A673 (cell line): ENCODE results near the gene ADAMTS14. TPM values are rescaled to one million over a fixed set of nuclear protein-coding genes. Genes with fewer than 3 reads are reported as not detected.

Experiments
- BruUV-seq: library from RNA; stranded (reverse); fragments of 400-500 nt; replicated peaks from 2 replicates; lab custom pipeline; 2021; lab: Mats Ljungman, UMichigan
- CTCF ChIA-PET: fragments of 300-600 bp; sonication (Branson Sonifier 250); formaldehyde crosslinking; loops from one replicate; lab custom pipeline; 2022; ENCODE audit warnings: antibody characterized with exemption; lab: Charles Lee
- POLR2A ChIA-PET: fragments of 300-600 bp; sonication (Branson Sonifier 250); formaldehyde crosslinking; loops from one replicate; lab custom pipeline; 2022; ENCODE audit warnings: antibody characterized with exemption; ENCODE audit not compliant: low non-redundant PET; lab: Charles Lee
- DNase-seq: peaks from one replicate; pipeline ENCODE4 v3.0.0-alpha.2; 2015; ENCODE audit warnings: low spot score
- H3K27ac ChIP-seq: fragments of 200-600 bp; sonication (generic); 2 replicates; pipeline ENCODE4 v1.5.1; 2016; ENCODE audit warnings: mixed run types, low read depth, mild to moderate bottlenecking, mixed read lengths, antibody characterized with exemption, low read length; ENCODE audit not compliant: poor library complexity, severe bottlenecking
- H3K27me3 ChIP-seq: fragments of 200-600 bp; sonication (generic); replicated peaks from 2 replicates; pipeline ENCODE4 v1.6.1; 2017; ENCODE audit warnings: mixed run types, low read depth, mild to moderate bottlenecking, mixed read lengths, antibody characterized with exemption, low read length; ENCODE audit not compliant: insufficient read depth, poor library complexity
- H3K36me3 ChIP-seq: fragments of 200-600 bp; sonication (generic); 2 replicates; pipeline ENCODE4 v1.6.1; 2016; ENCODE audit warnings: mixed run types, mild to moderate bottlenecking, mixed read lengths, antibody characterized with exemption, low read length; ENCODE audit not compliant: insufficient read depth, poor library complexity, severe bottlenecking
- H3K4me1 ChIP-seq: fragments of 200-600 bp; sonication (generic); 2 replicates; pipeline ENCODE4 v1.6.1; 2017; ENCODE audit warnings: mixed run types, mild to moderate bottlenecking, mixed read lengths, antibody characterized with exemption, low read length; ENCODE audit not compliant: insufficient read depth, poor library complexity, severe bottlenecking
- H3K4me3 ChIP-seq: fragments of 200-600 bp; sonication (generic); 2 replicates; pipeline ENCODE4 v1.5.1; 2016; ENCODE audit warnings: low read depth, mixed run types, mild to moderate bottlenecking, mixed read lengths, low read length; ENCODE audit not compliant: poor library complexity, severe bottlenecking
- H3K9me3 ChIP-seq: fragments of 200-600 bp; sonication (generic); 2 replicates; pipeline ENCODE4 v1.6.1; 2016; ENCODE audit warnings: mixed run types, low read depth, mild to moderate bottlenecking, mixed read lengths, antibody characterized with exemption, low read length; ENCODE audit not compliant: poor library complexity, severe bottlenecking
- EZH2 ChIP-seq: fragments of 200-600 bp; sonication (generic); IDR thresholded peaks from 2 replicates; pipeline ENCODE4 v1.6.1; 2017; ENCODE audit warnings: borderline replicate concordance, low read depth, mild to moderate bottlenecking, mixed read lengths, antibody characterized with exemption, low read length; ENCODE audit not compliant: poor library complexity, severe bottlenecking
- intact Hi-C: fragments of 100-400 bp; cut with micrococcal nuclease; formaldehyde crosslinking; loops from one replicate; pipeline ENCODE4 v1.10.0; 2022; ENCODE audit not compliant: unreplicated experiment
- total RNA-seq: library from RNA; stranded (reverse); gene quantifications from 2 replicates; pipeline ENCODE4 v1.2.3, GENCODE V29; 2021
- TF ChIP-seq, protein P1 (sequence below): fragments of 300-800, 200-600 bp; sonication (generic); conservative IDR thresholded peaks from 2 replicates; pipeline ENCODE4 v1.5.1; 2017; ENCODE audit warnings: low read depth, mild to moderate bottlenecking, antibody characterized with exemption, low read length, moderate library complexity, mixed read lengths

ADAMTS14 gene
- total RNA-seq, 1 experiment from 2014 or later: 0.21 TPM

DNA sequence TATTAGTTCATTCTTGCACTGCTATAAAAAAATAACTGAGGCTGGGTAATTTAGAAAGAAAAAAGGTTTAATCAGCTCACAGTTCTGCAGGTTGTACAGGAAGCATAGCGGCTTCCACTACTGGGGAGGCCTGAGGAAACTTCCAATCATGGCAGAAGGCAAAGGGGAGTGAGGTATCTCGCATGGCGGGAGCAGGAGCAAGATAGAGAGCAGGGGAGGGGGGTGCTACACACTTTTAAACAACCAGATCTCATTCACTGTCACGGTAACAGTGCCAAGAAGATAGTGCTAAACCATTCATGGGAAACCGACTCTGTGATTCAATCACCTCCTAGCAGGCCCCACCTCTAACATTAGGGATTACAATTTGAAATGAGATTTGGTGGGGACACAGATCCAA, 11.6 kb downstream of the ADAMTS14 start:
- Histone ChIP-seq H3K4me1 (no peaks in the 10 kb centered on the region), H3K9me3 (no peaks in the 10 kb centered on the region), H3K4me3 (no peak overlapping the region), H3K36me3 (no peaks in the 10 kb centered on the region), H3K27ac (no peak overlapping the region), H3K27me3 (no peaks in the 10 kb centered on the region)
- DNase-seq: no peak
- CTCF ChIA-PET: no interaction called here
- no TSS peak for BruUV-seq
- intact Hi-C loops: no loop called here
- TF ChIP-seq, protein P1, sequence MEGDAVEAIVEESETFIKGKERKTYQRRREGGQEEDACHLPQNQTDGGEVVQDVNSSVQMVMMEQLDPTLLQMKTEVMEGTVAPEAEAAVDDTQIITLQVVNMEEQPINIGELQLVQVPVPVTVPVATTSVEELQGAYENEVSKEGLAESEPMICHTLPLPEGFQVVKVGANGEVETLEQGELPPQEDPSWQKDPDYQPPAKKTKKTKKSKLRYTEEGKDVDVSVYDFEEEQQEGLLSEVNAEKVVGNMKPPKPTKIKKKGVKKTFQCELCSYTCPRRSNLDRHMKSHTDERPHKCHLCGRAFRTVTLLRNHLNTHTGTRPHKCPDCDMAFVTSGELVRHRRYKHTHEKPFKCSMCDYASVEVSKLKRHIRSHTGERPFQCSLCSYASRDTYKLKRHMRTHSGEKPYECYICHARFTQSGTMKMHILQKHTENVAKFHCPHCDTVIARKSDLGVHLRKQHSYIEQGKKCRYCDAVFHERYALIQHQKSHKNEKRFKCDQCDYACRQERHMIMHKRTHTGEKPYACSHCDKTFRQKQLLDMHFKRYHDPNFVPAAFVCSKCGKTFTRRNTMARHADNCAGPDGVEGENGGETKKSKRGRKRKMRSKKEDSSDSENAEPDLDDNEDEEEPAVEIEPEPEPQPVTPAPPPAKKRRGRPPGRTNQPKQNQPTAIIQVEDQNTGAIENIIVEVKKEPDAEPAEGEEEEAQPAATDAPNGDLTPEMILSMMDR: no peak
- no peak for TF ChIP-seq EZH2
- POLR2A ChIA-PET: no interaction called here

DNA sequence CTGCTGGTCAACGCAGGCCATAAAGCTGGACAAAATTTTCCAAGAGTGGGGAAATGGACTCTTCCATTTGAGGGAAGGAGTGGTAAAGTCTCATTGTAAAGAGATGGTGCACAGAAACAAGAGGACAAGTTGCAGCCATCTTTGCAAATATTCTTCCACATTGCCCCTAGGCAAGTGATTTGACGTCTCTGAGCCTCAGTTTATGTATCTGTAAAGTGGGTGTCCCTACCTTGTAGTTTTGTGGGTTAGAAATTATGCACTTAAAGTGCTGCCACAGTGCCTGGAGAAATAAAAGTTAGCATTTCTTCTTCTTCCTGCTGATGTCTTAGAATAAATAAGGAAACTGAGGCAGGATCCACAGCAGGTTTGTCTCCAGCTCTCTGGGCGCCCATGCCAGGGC, 12.1 kb downstream of the ADAMTS14 start:
- Histone ChIP-seq H3K36me3 (no peaks in the 10 kb centered on the region), H3K27ac (no peak overlapping the region), H3K4me1 (no peaks in the 10 kb centered on the region), H3K27me3 (no peaks in the 10 kb centered on the region), H3K4me3 (no peak overlapping the region), H3K9me3 (no peaks in the 10 kb centered on the region)
- intact Hi-C loops: no loop called here
- no peak for DNase-seq
- BruUV-seq: no TSS peak
- POLR2A ChIA-PET: no interaction called here
- TF ChIP-seq, protein P1: no peak
- no peak for TF ChIP-seq EZH2
- CTCF ChIA-PET: no interaction called here

DNA sequence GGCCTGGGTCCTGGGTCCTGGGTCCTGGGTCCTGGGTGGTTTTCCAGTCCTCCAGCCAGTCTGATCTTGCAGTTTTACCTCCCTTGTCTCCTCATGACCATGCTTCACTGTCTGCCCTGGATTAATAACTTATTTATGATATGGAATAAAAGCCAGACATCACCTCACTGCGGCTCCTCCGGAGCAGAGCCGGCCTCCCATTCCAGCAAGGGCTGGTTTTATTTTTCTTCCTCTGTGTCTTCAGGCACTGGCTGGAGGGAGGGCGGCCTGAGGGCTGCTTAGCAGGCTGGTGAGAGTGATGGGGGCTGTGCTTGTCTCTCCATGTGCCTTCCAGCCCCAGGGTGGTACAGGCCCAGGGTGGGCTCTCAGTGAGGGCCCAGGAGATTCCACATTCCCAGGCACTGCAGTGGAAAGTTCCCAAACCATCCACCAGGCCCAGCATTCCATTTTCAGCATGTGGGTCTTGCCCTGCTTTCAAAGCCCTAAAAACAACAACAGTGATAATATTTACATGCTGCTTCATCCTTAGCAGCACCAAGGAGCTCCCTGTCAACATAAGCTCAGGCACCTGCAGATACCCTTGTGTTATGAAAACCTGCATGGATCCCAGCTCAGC, 12.6 kb downstream of the ADAMTS14 start:
- no peaks in the 10 kb centered on the region for H3K27me3 ChIP-seq
- no TSS peak for BruUV-seq
- H3K4me1 ChIP-seq: no peaks in the 10 kb centered on the region
- no peak overlapping the region for H3K4me3 ChIP-seq
- TF ChIP-seq, protein P1: no peak
- TF ChIP-seq EZH2: no peak
- no peaks in the 10 kb centered on the region for H3K36me3 ChIP-seq
- intact Hi-C loops: no loop called here
- ChIA-PET CTCF (no interaction called here), POLR2A (no interaction called here)
- H3K27ac ChIP-seq: no peak overlapping the region
- DNase-seq: no peak
- no peaks in the 10 kb centered on the region for H3K9me3 ChIP-seq
